ENCODE results near the gene STX19. TPM values are rescaled to one million over a fixed set of nuclear protein-coding genes. Genes with fewer than 3 reads are reported as not detected.
A peak's percentile ranks its signal among the peaks of the same experiment; 100 is the strongest.
"Not testable (repeated sequence)": the region's sequence is repeated elsewhere in the genome, so short reads cannot be mapped to it uniquely, and the experiment has no call there.

The STX19 gene
- total RNA-seq, 1 experiment from 2014 or later: not detected

- no peak overlapping the region for H3K27ac ChIP-seq
Measured at GRCh38 chr3:94061297-94061696, 32.9 kb upstream of the STX19 start.

GRCh38 chr3:94050546-94050945 lies 22.1 kb upstream of the STX19 start:
- Histone ChIP-seq H3K9me3 (replicated peaks) (no peaks in the 10 kb centered on the region), H3K27ac (no peak overlapping the region), H3K27me3 (replicated peaks) (no peaks in the 10 kb centered on the region), H3K4me1 (replicated peaks) (no peaks in the 10 kb centered on the region), H3K4me3 (no peak overlapping the region), H3K36me3 (no peaks in the 10 kb centered on the region)
- no peak for DNase-seq (ENCODE audit: low read depth in 1 of 2, low spot score in 2 of 2)

More at GRCh38 chr3:94061297-94061696, 32.9 kb upstream of the STX19 start:
- Histone ChIP-seq H3K27me3 (replicated peaks) (no peaks in the 10 kb centered on the region), H3K36me3 (peaks cover 6% of the 10 kb centered on the region; the same call in 1 of the 2 replicates), H3K9me3 (replicated peaks) (no peaks in the 10 kb centered on the region), H3K4me3 (no peak overlapping the region), H3K4me1 (replicated peaks) (peaks cover 6% of the 10 kb centered on the region; the same call in 1 of the 2 replicates)
- DNase-seq (ENCODE audit: low read depth in 1 of 2, low spot score in 2 of 2): no peak

- Histone ChIP-seq H3K27me3 (replicated peaks) (no peaks in the 10 kb centered on the region), H3K4me1 (replicated peaks) (no peaks in the 10 kb centered on the region), H3K9me3 (replicated peaks) (no peaks in the 10 kb centered on the region), H3K4me3 (no peak overlapping the region), H3K36me3 (no peaks in the 10 kb centered on the region), H3K27ac (no peak overlapping the region)
- DNase-seq (ENCODE audit: low read depth in 1 of 2, low spot score in 2 of 2): no peak
Measured at GRCh38 chr3:94049267-94049666, 20.9 kb upstream of the STX19 start.

- H3K4me1 ChIP-seq (replicated peaks): no peaks in the 10 kb centered on the region
- DNase-seq (ENCODE audit: low read depth in 1 of 2, low spot score in 2 of 2): no peak
- H3K9me3 ChIP-seq (replicated peaks): no peaks in the 10 kb centered on the region
- no peaks in the 10 kb centered on the region for H3K27me3 ChIP-seq (replicated peaks)
- H3K4me3 ChIP-seq: no peak overlapping the region
- H3K27ac ChIP-seq: no peak overlapping the region
- H3K36me3 ChIP-seq: no peaks in the 10 kb centered on the region
Measured at GRCh38 chr3:94046533-94046932, 18.1 kb upstream of the STX19 start.

GRCh38 chr3:94044100-94044936 lies 15.9 kb upstream of the STX19 start:
- DNase-seq (ENCODE audit: low read depth in 1 of 2, low spot score in 2 of 2); H3K27ac ChIP-seq; H3K9me3 ChIP-seq (replicated peaks); H3K36me3 ChIP-seq; H3K4me3 ChIP-seq; H3K27me3 ChIP-seq (replicated peaks); H3K4me1 ChIP-seq (replicated peaks): not testable (repeated sequence)

- no peaks in the 10 kb centered on the region for H3K9me3 ChIP-seq (replicated peaks)
- no peaks in the 10 kb centered on the region for H3K36me3 ChIP-seq
- H3K27me3 ChIP-seq (replicated peaks): no peaks in the 10 kb centered on the region
- no peak for DNase-seq (ENCODE audit: low read depth in 1 of 2, low spot score in 2 of 2)
- H3K4me3 ChIP-seq: no peak overlapping the region
- no peak overlapping the region for H3K27ac ChIP-seq
- H3K4me1 ChIP-seq (replicated peaks): no peaks in the 10 kb centered on the region
Measured at GRCh38 chr3:94043285-94043684, 14.9 kb upstream of the STX19 start.

GRCh38 chr3:94036909-94037507 lies 8.6 kb upstream of the STX19 start:
- H3K36me3 ChIP-seq: no peaks in the 10 kb centered on the region
- H3K4me1 ChIP-seq (replicated peaks): no peaks in the 10 kb centered on the region
- DNase-seq (ENCODE audit: low read depth in 1 of 2, low spot score in 2 of 2): peak in 1 of 2 experiments; percentile 7
- no peaks in the 10 kb centered on the region for H3K27me3 ChIP-seq (replicated peaks)
- H3K27ac ChIP-seq: no peak overlapping the region
- H3K4me3 ChIP-seq: no peak overlapping the region
- H3K9me3 ChIP-seq (replicated peaks): no peaks in the 10 kb centered on the region

- Histone ChIP-seq H3K36me3 (no peaks in the 10 kb centered on the region), H3K27ac (no peak overlapping the region), H3K9me3 (replicated peaks) (no peaks in the 10 kb centered on the region), H3K27me3 (replicated peaks) (no peaks in the 10 kb centered on the region), H3K4me3 (no peak overlapping the region), H3K4me1 (replicated peaks) (no peaks in the 10 kb centered on the region)
- no peak for DNase-seq (ENCODE audit: low read depth in 1 of 2, low spot score in 2 of 2)
Measured at GRCh38 chr3:94026623-94027022, 1.8 kb downstream of the STX19 start.

GRCh38 chr3:94024385-94024784 lies 4.0 kb downstream of the STX19 start:
- H3K4me1 ChIP-seq (replicated peaks): no peaks in the 10 kb centered on the region

GRCh38 chr3:94020293-94020692 lies 8.1 kb downstream of the STX19 start:
- no peaks in the 10 kb centered on the region for H3K27me3 ChIP-seq (replicated peaks)
- no peak overlapping the region for H3K27ac ChIP-seq
- H3K4me1 ChIP-seq (replicated peaks): no peaks in the 10 kb centered on the region
- no peak overlapping the region for H3K4me3 ChIP-seq
- no peaks in the 10 kb centered on the region for H3K9me3 ChIP-seq (replicated peaks)
- DNase-seq (ENCODE audit: low read depth in 1 of 2, low spot score in 2 of 2): no peak
- H3K36me3 ChIP-seq: no peaks in the 10 kb centered on the region

More at GRCh38 chr3:94024385-94024784, 4.0 kb downstream of the STX19 start:
- no peak for DNase-seq (ENCODE audit: low read depth in 1 of 2, low spot score in 2 of 2)
- no peaks in the 10 kb centered on the region for H3K9me3 ChIP-seq (replicated peaks)
- H3K36me3 ChIP-seq: no peaks in the 10 kb centered on the region
- no peaks in the 10 kb centered on the region for H3K27me3 ChIP-seq (replicated peaks)
- no peak overlapping the region for H3K27ac ChIP-seq
- H3K4me3 ChIP-seq: no peak overlapping the region

- Histone ChIP-seq H3K9me3 (replicated peaks) (no peaks in the 10 kb centered on the region), H3K36me3 (no peaks in the 10 kb centered on the region), H3K4me1 (replicated peaks) (no peaks in the 10 kb centered on the region), H3K4me3 (no peak overlapping the region), H3K27me3 (replicated peaks) (no peaks in the 10 kb centered on the region), H3K27ac (no peak overlapping the region)
- no peak for DNase-seq (ENCODE audit: low read depth in 1 of 2, low spot score in 2 of 2)
Measured at GRCh38 chr3:94019659-94020058, 8.7 kb downstream of the STX19 start.

- H3K27ac ChIP-seq: no peak overlapping the region
- DNase-seq (ENCODE audit: low read depth in 1 of 2, low spot score in 2 of 2): no peak
- H3K36me3 ChIP-seq: no peaks in the 10 kb centered on the region
- no peaks in the 10 kb centered on the region for H3K9me3 ChIP-seq (replicated peaks)
- no peak overlapping the region for H3K4me3 ChIP-seq
- no peaks in the 10 kb centered on the region for H3K4me1 ChIP-seq (replicated peaks)
- no peaks in the 10 kb centered on the region for H3K27me3 ChIP-seq (replicated peaks)
Measured at GRCh38 chr3:94015025-94015424, 13.4 kb downstream of the STX19 start.

GRCh38 chr3:94012185-94012584 lies 16.2 kb downstream of the STX19 start:
- no peak overlapping the region for H3K4me3 ChIP-seq
- H3K4me1 ChIP-seq (replicated peaks): no peaks in the 10 kb centered on the region
- H3K27ac ChIP-seq: no peak overlapping the region
- H3K9me3 ChIP-seq (replicated peaks): no peaks in the 10 kb centered on the region
- no peaks in the 10 kb centered on the region for H3K36me3 ChIP-seq
- H3K27me3 ChIP-seq (replicated peaks): no peaks in the 10 kb centered on the region
- no peak for DNase-seq (ENCODE audit: low read depth in 1 of 2, low spot score in 2 of 2)

- no peaks in the 10 kb centered on the region for H3K4me1 ChIP-seq (replicated peaks)
- H3K27ac ChIP-seq: no peak overlapping the region
- DNase-seq (ENCODE audit: low read depth in 1 of 2, low spot score in 2 of 2): no peak
- H3K9me3 ChIP-seq (replicated peaks): no peaks in the 10 kb centered on the region
- no peaks in the 10 kb centered on the region for H3K27me3 ChIP-seq (replicated peaks)
- H3K36me3 ChIP-seq: no peaks in the 10 kb centered on the region
- no peak overlapping the region for H3K4me3 ChIP-seq
Measured at GRCh38 chr3:94011233-94011711, 17.1 kb downstream of the STX19 start.
